Stimulated activated CD4-positive, alpha-beta T cell treated with anti-CD3 and anti-CD28 coated beads, TNF-alpha, amount 100 ng/mL, for 48 hours (primary cell): ENCODE data around the gene THPO.

Experiments
- DNase-seq, 3 donors: peaks; one replicate each; pipeline ENCODE4 v3.0.0-alpha.2; 2020; ENCODE audit warnings: low read depth in 3 of 3

Gene THPO

DNA sequence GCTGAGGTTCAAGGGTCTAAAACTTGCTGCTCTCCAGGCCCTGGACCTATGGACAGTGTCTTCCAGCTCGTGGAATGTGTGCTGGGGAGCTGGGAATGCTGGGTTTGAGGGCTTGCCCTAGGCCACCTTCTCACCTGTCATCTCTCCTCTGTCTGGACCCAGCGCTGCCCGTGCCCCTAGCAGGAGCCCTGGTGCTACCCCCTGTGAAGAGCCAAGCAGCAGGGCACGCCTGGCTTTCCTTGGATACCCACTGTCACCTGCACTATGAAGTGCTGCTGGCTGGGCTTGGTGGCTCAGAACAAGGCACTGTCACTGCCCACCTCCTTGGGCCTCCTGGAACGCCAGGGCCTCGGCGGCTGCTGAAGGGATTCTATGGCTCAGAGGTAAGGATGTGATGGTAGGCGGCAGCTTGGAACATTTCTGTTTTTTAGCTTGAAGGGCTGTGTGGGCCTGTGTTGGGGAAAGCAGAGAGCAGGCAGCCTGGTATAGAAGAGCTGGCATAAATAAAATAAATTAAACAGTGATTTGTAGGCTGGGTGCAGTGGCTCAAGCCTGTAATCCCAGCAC lies 6.9 kb upstream of the THPO start:
- no peak for DNase-seq

DNA sequence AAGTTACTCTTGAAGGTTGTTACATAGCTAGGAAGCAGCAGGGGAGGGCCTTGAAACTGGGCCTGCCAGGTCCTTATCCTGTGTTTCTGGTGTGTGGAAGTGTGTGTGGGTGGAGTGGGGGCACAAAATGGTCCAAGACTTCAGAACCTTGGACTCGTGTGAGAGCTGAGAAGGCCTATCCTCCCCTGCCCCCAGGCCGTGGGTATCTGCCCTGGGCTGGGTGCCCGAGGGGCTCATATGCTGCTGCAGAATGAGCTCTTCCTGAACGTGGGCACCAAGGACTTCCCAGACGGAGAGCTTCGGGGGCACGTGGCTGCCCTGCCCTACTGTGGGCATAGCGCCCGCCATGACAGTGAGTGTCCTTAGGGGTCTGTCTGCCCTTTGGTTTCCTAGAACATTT lies 6.3 kb upstream of the THPO start:
- no peak for DNase-seq

DNA sequence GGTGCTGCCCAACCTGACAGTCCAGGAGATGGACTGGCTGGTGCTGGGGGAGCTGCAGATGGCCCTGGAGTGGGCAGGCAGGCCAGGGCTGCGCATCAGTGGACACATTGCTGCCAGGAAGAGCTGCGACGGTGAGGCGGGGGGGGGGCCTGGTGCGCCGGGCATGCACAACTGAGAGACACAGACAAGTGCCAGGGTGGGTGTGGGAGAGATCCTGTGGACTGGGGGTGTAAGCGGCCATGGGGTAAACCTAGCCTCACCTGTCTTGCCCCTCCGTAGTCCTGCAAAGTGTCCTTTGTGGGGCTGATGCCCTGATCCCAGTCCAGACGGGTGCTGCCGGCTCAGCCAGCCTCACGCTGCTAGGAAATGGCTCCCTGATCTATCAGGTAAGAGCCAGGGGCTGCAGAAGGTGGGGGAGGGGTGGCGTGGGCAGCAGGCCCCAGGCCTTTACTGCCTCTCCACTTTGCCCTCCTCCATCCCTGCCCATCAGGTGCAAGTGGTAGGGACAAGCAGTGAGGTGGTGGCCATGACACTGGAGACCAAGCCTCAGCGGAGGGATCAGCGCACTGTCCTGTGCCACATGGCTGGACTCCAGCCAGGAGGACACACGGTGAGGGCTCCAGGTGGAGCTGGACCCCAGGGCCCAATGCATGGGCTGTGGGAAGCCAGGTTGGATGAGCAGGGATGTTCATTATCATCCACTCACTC lies 5.2 kb upstream of the THPO start:
- DNase-seq: no peak

DNA sequence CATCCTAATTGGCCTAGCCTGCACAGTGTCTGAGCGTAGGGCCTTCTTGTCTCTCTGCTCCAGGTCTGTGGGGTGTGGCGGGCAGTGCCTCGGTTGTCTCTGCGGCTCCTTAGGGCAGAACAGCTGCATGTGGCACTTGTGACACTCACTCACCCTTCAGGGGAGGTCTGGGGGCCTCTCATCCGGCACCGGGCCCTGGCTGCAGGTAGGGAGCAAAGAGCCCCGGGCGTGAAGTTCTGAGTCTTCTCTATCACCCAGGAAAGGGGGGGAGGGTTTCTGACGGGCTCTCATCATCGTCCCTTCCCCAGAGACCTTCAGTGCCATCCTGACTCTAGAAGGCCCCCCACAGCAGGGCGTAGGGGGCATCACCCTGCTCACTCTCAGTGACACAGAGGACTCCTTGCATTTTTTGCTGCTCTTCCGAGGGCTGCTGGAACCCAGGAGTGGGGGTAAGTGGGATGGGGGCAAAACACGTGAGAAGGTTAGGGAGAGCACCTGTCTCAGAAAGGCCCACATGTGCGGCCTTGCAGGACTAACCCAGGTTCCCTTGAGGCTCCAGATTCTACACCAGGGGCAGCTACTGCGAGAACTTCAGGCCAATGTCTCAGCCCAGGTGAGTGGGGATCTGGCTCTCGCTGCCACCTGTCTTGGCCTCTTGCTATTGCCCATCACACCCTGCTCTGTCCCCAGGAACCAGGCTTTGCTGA lies 4.5 kb upstream of the THPO start:
- DNase-seq: no peak

DNA sequence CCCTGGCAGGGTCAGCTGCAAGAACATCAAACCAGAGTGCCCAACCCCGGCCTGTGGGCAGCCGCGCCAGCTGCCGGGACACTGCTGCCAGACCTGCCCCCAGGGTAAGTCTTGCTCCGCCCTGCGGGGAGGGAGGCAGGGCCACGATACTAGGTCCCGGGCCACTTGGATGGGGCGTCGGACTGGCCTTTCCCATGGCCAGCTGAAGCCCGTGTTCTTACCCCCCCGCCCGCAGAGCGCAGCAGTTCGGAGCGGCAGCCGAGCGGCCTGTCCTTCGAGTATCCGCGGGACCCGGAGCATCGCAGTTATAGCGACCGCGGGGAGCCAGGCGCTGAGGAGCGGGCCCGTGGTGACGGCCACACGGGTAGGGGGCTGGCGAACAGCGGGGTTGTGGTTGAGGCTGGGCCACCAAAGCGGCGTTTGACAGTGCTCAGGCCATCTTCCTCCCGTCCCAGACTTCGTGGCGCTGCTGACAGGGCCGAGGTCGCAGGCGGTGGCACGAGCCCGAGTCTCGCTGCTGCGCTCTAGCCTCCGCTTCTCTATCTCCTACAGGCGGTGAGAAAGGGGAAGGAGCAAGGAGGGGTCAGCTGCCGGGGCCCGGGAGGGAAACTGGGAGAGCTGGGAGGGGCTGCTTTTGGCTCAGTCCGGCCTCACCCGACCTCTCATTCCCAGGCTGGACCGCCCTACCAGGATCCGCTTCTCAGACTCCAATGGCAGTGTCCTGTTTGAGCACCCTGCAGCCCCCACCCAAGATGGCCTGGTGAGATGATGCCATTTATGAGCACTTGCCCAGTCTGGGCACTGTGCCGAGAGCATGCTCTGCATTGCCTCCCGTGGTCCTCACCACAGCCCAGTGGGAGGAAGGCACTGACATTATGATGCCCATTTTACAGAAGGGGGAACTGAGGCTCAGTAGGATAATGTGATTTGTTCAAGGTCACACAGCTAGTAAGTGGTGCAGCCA lies 3.5 kb upstream of the THPO start:
- no peak for DNase-seq

DNA sequence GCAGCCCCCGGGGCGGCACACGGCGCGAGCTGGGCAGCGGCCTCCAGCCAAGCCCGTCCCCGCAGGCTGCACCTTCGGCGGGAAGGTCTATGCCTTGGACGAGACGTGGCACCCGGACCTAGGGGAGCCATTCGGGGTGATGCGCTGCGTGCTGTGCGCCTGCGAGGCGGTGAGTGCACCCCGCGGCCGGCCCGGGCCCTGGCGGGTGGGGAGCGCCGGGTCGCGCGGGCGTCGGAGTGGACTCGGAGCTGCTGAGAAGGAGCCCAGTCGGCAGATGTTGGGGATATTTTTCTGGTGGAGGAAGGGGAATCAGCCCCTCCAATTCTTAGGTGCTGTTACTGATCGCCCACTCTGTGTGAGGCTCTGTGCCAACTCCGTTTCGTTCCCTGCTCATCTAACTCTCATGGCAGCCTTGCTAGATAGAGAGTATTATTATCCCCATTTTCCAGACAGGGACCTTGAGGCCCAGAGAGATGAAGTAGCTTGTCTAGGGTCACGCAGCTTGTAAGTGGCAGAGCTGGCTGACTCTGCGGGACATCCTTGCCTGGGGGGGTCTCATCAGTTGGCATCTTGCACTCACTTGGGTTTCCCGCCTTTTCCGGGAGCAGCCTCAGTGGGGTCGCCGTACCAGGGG lies 2.7 kb upstream of the THPO start:
- no peak for DNase-seq

DNA sequence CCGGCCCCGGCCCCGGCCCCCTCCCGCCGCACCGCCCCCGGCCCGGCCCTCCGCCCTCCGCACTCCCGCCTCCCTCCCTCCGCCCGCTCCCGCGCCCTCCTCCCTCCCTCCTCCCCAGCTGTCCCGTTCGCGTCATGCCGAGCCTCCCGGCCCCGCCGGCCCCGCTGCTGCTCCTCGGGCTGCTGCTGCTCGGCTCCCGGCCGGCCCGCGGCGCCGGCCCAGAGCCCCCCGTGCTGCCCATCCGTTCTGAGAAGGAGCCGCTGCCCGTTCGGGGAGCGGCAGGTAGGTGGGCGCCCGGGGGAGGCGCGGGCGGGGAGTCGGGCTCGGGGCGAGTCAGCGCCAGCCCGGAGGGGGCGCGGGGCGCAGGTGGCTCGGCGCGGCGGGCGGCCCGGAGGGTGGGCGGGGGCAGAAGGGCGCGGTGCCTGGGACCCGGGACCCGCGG lies 2.2 kb upstream of the THPO start:
- DNase-seq: no peak

DNA sequence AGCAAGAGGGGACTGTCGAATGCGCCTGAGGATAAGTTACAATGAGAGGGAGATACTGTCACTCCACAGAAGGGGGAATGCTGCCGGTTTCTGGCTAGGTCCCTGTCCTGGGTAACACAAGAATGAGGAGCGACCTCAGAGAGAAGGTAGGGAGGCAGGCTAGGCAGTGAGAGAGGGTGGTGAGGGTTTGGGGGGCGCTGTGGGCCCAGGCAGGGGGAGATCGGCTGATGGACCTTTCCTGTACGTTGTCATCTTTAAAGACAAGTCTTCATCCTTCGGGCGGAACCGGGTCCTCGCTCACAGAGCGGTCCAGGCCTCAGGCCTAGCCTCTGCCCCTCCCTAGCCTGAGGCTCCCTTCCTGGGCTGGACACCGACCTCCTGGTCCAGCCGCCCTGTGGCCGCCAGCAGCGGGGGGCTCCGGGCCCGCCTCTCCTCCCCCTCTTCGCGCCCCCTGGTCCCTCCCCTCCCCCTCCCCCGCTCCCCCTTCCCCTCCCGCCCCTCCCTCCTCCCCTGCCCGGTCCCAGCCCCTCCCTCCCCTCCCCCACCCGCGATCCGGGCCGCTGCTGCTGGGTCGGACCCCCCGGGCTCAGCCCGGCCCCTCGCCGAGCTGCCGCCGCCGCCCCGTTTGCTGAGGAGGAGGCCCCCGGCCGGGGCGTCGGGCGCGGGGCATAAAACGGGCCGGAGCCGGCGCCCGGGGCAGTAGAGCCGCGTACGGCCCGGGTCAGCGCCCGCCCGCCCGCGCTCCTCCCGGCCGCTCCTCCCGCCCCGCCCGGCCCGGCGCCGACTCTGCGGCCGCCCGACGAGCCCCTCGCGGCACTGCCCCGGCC lies 1.6 kb upstream of the THPO start, which contains the start of gene CHRD:
CHRD (plus strand) TSS at position 697 of the 827 bp plus-strand sequence. CDS start 265 bp downstream, outside the sequence.
- no peak for DNase-seq

DNA sequence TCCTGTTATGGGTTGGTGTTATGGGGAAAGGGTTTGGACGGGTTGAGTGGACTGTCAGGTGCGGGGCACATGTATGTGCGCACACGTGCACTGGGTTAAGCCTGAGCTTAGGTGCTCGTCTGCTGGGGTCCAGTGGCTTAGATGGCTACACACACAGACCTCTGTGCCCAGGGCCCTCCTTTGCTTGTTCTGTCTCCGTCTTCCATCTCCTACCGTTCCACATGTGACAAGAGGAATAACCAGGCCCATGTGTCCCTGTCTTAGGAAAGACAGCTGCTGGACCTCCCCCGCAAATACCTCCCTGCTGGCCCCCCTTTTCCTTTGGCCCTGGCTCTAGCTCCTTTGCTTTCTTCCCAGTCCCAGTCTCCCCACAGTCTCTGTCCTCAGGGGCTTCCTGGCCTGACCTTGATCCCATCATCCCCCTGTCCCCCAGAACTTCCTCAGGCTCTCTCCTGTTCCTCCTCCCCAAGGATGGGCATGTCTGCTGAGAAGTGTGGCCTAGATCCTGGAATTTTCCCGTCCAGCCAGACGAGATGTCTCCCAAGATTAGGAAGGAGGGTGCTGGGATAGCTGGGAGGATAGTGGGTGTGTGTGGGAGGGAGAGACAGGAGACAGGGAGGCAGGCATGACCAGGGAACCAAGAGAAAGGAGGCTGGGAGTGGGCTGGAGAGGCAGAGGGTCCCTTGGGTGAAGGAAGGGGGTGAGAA lies 797 bp upstream of the THPO start:
- DNase-seq: no peak

DNA sequence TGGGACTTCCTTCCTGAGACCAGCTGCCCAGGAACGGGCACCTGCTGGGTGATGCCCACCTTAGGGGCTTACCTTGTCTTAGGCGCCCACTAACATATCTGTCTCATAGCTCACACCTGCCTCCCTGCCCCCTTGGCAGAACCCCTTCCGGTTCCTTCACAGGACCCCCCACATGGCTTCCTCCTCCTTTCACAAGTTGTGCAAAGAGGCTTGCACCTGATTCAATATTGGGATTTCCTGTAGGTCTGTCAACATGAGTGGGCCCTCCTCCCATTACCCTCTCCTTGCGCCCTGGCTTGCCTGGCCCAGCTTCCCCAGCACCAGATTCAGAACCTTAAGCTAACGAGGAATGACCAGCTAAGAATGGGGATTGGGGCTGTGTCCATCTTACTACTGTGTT lies 633 bp downstream of the THPO start:
- DNase-seq: no peak

DNA sequence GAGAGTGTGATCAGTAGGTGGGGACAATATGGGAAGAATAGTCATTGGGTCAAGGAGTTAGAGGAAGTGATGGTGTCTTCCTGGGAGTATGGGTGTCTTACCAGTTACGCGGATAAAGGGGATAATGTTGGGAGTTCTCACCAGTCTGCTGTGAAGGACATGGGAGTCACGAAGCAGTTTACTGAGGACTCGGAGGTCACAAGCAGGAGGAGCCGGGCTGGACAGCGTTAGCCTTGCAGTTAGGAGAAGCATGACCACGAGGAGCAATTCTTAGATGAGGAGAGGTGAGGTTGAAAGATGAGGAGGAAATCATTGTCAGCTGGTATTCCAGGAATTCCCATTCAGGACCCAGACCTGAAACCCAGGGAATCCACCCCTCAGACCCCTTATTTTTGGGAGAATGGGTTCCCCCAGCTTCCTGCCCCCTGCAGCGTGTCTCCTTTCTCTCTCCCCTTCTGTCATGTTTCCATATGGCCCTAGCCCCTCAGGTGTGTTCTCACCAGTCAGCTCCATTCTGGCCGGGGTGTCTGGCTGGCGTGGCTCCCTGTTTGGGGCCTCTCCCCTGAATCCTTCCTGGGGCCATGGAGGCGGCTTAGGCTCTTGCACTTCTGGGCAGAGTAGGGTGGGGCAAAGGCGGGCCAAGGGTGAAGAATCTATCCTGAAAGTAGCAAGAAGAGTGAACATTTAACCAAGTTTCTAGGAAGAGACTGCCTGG lies 2.1 kb downstream of the THPO start:
- DNase-seq: no peak

DNA sequence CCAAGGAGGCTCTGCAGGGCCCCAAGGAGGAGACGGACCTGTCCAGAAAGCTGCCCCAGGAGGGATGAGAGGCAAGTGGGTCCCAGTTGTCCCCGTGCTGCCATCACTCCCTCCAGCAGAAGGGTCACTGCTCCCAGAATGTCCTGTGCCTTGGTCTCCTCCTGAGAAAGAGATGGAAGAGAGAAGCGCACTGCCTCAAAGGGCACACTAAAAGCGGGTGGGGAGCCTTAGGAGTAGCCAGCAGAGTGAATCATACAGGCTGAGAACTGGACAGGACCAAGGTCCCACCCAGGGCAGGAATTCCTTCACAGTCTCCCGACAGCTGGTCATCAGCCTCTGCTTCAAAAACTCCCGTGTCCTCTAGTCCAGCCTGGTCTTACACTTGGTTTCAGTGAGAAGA lies 4.6 kb downstream of the THPO start:
- no peak for DNase-seq

DNA sequence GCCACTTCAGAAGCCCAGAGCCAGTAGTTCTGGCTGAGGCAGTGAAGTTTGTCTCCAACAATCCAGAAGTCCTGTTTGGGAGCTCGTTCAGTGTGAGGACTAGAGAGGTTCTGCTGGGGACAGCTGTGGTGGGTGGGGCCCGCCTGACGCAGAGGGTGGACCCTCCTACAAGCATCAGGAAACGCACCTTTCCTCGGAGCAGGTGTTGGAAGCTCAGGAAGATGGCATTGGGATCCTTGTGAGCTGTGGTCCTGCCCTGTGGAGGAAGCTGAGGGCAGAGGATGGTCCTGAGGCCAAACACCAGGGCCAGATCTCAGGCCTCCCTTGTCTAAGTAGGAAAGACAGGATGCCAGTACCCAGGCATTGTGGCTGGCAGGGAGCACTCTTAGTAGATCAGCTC lies 5.1 kb downstream of the THPO start:
- DNase-seq: no peak

DNA sequence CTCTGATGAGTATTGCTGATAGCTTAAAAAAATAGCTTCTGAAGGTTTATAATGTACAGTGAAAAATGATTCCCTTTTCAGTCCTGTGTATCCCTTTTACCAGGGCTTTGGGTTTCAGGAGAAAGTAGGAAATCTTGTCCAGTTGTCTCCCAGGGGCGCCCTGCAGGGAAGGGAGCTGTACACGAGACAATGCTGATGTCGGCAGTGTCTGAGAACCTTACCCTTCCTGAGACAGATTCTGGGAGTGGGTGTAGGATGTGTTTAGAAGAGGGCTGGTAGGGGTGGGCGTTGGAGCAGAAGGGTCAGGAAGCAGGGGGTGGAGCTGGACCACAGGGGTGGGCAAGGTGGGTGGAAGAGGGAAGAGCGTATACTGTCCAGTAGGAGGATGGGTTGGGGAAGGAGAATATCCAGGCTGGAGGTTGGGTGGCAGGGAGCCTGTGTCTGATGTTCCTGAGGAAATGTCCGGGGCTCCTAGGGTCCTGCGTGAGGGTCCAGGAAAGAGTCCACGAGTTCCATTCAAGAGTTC lies 5.6 kb downstream of the THPO start:
- no peak for DNase-seq

DNA sequence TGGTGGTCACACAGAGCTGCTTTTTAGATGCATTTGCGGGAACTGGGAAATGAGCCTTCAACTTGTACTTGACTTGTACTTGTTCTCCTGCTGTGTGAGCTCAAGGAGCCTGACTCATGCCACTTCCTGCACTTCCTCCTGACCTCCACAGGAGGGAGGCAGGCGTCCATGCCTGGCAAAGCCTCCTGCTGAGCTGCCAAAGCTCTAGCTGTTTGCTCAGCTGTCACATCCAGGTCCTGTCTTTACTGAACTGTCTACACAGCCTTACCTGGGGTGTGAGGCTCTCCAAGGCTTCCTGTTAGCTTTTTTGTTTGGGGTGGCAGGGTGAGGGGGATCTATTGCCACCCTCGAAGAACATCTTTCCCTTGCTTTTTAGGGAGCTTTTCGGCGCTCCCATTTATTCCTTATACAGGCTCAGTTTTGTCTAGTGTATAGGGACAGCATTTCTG lies 6.4 kb downstream of the THPO start:
- peak in 2 of 3 donors; percentile 41 to 48 for DNase-seq

DNA sequence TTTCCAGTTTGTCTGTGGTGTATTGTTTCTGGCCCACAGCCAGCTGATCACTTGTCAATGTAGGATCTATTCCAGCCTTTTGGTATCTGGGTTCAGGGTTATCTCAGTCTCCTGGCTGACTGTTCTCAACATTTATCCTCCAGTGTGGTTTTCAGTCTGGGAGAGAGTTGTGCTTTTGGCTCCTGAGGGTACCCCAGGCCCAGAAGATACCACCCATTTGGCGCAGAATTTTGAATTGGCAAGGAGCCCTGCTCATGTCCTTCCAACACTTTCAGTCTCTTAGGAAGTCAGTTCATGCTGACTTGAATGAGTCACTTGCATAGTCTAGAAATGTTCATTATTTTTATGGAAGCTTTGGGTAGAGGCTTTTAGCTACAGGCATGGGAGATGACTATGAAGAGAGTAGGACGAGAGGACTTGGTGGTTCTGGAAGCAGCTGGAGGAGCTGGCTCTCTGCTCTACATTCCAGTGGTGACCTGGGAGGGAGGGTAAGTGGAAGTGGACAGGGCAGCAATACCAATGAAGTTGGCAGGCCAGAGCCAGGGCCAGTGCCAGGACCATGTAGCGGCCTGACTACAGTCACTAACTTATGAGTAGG lies 9.3 kb downstream of the THPO start:
- no peak for DNase-seq

DNA sequence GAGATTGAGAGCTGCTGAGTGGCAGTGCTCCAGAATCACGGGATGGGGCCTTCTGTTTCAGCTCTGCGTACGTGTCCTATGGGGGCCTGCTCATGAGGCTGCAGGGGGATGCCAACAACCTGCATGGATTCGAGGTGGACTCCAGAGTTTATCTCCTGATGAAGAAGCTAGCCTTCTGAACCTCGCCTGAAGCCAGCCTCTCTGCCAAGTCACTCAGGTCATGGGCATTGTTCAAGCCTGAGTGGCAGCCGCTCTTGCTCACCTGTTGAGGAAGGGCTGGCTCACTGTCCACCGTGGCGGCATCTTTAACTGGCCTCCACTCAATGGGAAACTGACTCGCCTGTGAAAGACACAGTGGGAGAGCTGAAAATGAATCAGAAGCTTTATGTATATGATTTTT lies 9.9 kb downstream of the THPO start:
- no peak for DNase-seq

DNA sequence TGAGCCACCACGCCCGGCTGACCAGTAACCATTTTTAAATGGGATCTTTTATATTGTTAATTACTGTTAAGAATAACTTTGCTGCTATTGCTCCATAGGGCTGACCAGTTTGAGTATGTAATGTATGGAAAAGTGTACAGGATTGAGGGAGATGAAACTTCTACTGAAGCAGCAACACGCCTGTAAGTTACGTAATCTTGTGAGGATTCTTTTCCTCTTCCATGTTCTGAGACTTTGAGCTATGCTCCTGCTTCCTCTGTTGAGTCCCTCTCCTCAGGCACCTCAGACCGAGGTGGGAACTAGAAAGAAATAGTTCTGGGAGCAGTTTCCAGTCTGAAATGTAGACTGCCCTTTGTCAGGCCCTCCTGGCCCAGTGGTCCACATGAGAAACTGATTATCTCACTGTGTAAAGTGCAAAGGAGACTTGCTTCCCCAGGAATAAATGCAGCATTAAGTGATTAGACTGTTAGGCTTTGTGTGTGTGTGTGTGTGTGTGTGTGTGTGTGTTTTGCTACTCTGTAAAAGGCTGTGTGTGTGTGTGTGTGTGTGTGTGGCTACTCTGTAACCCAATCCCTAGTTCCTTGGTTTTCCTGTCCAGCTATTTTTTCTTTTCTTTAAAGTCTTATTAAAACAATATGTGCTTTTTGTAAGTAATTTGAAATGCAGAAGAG lies 11.3 kb downstream of the THPO start:
- DNase-seq: no peak
